HUES6 (cell line): ENCODE results near the gene CFAP92.

Experiments
- H3K27ac ChIP-seq: 2 replicates; pipeline ENCODE4 v1.7.0; 2013; ENCODE audit warnings: low read depth, mild to moderate bottlenecking, low read length, inconsistent platforms
- H3K27me3 ChIP-seq: 2 replicates; pipeline ENCODE4 v1.6.1; 2013; ENCODE audit warnings: low read length; ENCODE audit not compliant: control insufficient read depth, insufficient read depth
- H3K36me3 ChIP-seq: 2 replicates; pipeline ENCODE4 v1.6.1; 2013; ENCODE audit warnings: low read length; ENCODE audit not compliant: control insufficient read depth, insufficient read depth
- H3K4me1 ChIP-seq: 2 replicates; pipeline ENCODE4 v1.6.1; 2013; ENCODE audit warnings: low read length; ENCODE audit not compliant: control insufficient read depth, insufficient read depth
- H3K4me3 ChIP-seq: 2 replicates; pipeline ENCODE4 v1.5.1; 2013; ENCODE audit warnings: low read depth, low read length
- H3K9ac ChIP-seq: one replicate; pipeline ENCODE4 v1.6.1; 2013; ENCODE audit warnings: mild to moderate bottlenecking, low read length
- H3K9me3 ChIP-seq: 2 replicates; pipeline ENCODE4 v1.6.1; 2013; ENCODE audit warnings: low read depth, low read length; ENCODE audit not compliant: control insufficient read depth, insufficient read depth

The CFAP92 gene

GRCh38 chr3:129004639-129005295 lies 10.9 kb upstream of the CFAP92 start:
- no peak overlapping the region for H3K4me3 ChIP-seq
- H3K27me3 ChIP-seq = peaks cover 92% of the 10 kb centered on the region
- H3K9me3 ChIP-seq = no peaks in the 10 kb centered on the region
- peaks cover 7% of the 10 kb centered on the region for H3K4me1 ChIP-seq
- no peak overlapping the region for H3K27ac ChIP-seq
- H3K36me3 ChIP-seq = no peaks in the 10 kb centered on the region
- no peak overlapping the region for H3K9ac ChIP-seq

- peaks cover 13% of the 10 kb centered on the region for H3K4me1 ChIP-seq
These were observed 9.8 kb upstream of the CFAP92 start for GRCh38 chr3:129003578-129004112.

GRCh38 chr3:129002573-129003569 lies 9.0 kb upstream of the CFAP92 start:
- Histone ChIP-seq H3K27ac (no peak overlapping the region), H3K36me3 (no peaks in the 10 kb centered on the region), H3K9ac (no peak overlapping the region), H3K4me1 (peaks cover 16% of the 10 kb centered on the region), H3K9me3 (no peaks in the 10 kb centered on the region), H3K27me3 (peaks cover 98% of the 10 kb centered on the region), H3K4me3 (peak overlapping the region; percentile 74)

More at GRCh38 chr3:129003578-129004112, 9.8 kb upstream of the CFAP92 start:
- H3K9ac ChIP-seq = no peak overlapping the region
- H3K9me3 ChIP-seq = no peaks in the 10 kb centered on the region
- peaks cover 98% of the 10 kb centered on the region for H3K27me3 ChIP-seq
- H3K4me3 ChIP-seq = peak overlapping the region; percentile 42; the same call in 1 of the 2 replicates
- no peak overlapping the region for H3K27ac ChIP-seq
- no peaks in the 10 kb centered on the region for H3K36me3 ChIP-seq

GRCh38 chr3:129001806-129002572 lies 8.1 kb upstream of the CFAP92 start:
- peak overlapping the region; percentile 74 for H3K4me3 ChIP-seq

GRCh38 chr3:129001101-129001805 lies 7.4 kb upstream of the CFAP92 start, which contains the start of gene EFCC1:
TSS of gene EFCC1 (plus strand) at chr3:129001304. CDS start at chr3:129001629, 325 bp downstream.
- H3K4me3 ChIP-seq = peak within 1 kb of the TSS; percentile 74
- peaks cover 16% of the 10 kb centered on the region for H3K4me1 ChIP-seq
- H3K27ac ChIP-seq = no peak within 1 kb of the TSS
- H3K36me3 ChIP-seq = no peaks in the 10 kb centered on the region
- no peak within 1 kb of the TSS for H3K9ac ChIP-seq
- no peaks in the 10 kb centered on the region for H3K9me3 ChIP-seq
- H3K27me3 ChIP-seq = peaks cover 99% of the 10 kb centered on the region

More at GRCh38 chr3:129001806-129002572, 8.1 kb upstream of the CFAP92 start:
- Histone ChIP-seq H3K27ac (no peak overlapping the region), H3K9me3 (no peaks in the 10 kb centered on the region), H3K9ac (no peak overlapping the region), H3K27me3 (peaks cover 99% of the 10 kb centered on the region), H3K4me1 (peaks cover 16% of the 10 kb centered on the region), H3K36me3 (no peaks in the 10 kb centered on the region)

- Histone ChIP-seq H3K27me3 (peaks cover 99% of the 10 kb centered on the region), H3K9me3 (no peaks in the 10 kb centered on the region), H3K36me3 (no peaks in the 10 kb centered on the region), H3K27ac (no peak overlapping the region), H3K9ac (no peak overlapping the region), H3K4me1 (peaks cover 16% of the 10 kb centered on the region), H3K4me3 (peak overlapping the region; percentile 74)
These were observed 6.8 kb upstream of the CFAP92 start for GRCh38 chr3:129000742-129001100.

- Histone ChIP-seq H3K27me3 (peaks cover 99% of the 10 kb centered on the region), H3K4me3 (no peak overlapping the region), H3K4me1 (peaks cover 20% of the 10 kb centered on the region), H3K27ac (no peak overlapping the region), H3K36me3 (no peaks in the 10 kb centered on the region), H3K9me3 (no peaks in the 10 kb centered on the region), H3K9ac (no peak overlapping the region)
These were observed 5.2 kb upstream of the CFAP92 start for GRCh38 chr3:128999102-128999501.

- no peaks in the 10 kb centered on the region for H3K9me3 ChIP-seq
- H3K4me1 ChIP-seq = peaks cover 24% of the 10 kb centered on the region
- no peak overlapping the region for H3K4me3 ChIP-seq
- no peak overlapping the region for H3K27ac ChIP-seq
- peaks cover 97% of the 10 kb centered on the region for H3K27me3 ChIP-seq
- no peaks in the 10 kb centered on the region for H3K36me3 ChIP-seq
- H3K9ac ChIP-seq = no peak overlapping the region
These were observed 4.7 kb upstream of the CFAP92 start for GRCh38 chr3:128998561-128998960.

GRCh38 chr3:128997486-128998133 lies 3.7 kb upstream of the CFAP92 start:
- Histone ChIP-seq H3K27ac (no peak overlapping the region), H3K27me3 (peaks cover 97% of the 10 kb centered on the region)

GRCh38 chr3:128996726-128997125 lies 2.9 kb upstream of the CFAP92 start:
- Histone ChIP-seq H3K4me3 (no peak overlapping the region), H3K9me3 (no peaks in the 10 kb centered on the region), H3K27ac (no peak overlapping the region), H3K4me1 (peaks cover 33% of the 10 kb centered on the region), H3K36me3 (no peaks in the 10 kb centered on the region), H3K27me3 (peaks cover 93% of the 10 kb centered on the region), H3K9ac (no peak overlapping the region)

More at GRCh38 chr3:128997486-128998133, 3.7 kb upstream of the CFAP92 start:
- Histone ChIP-seq H3K9ac (no peak overlapping the region), H3K4me1 (peaks cover 33% of the 10 kb centered on the region), H3K9me3 (no peaks in the 10 kb centered on the region), H3K4me3 (no peak overlapping the region), H3K36me3 (no peaks in the 10 kb centered on the region)
